B cell (primary cell): ENCODE data around the gene RDH14. TPM values are rescaled to one million over a fixed set of nuclear protein-coding genes. Genes with fewer than 3 reads are reported as not detected.

Experiments
- ATAC-seq: fragments of 200-7000 bp; cut with Tn5 transposase; one replicate; pipeline ENCODE4 v1.10.0; 2021; ENCODE audit warnings: low read depth, mild to moderate bottlenecking, moderate number of reproducible peaks, moderate library complexity
- CTCF ChIA-PET: fragments of 350-600 bp; sonication (Branson Sonifier 250); formaldehyde crosslinking; loops from one replicate; lab custom pipeline; 2021; ENCODE audit warnings: antibody characterized with exemption, inconsistent platforms; lab: Charles Lee
- POLR2A ChIA-PET: fragments of 350-600 bp; sonication (Branson Sonifier 250); formaldehyde crosslinking; loops from one replicate; lab custom pipeline; 2021; ENCODE audit warnings: antibody characterized with exemption; lab: Charles Lee
- DNase-seq: peaks from one replicate; pipeline ENCODE4 v3.0.0; 2013
- H2AFZ ChIP-seq: 2 replicates; pipeline ENCODE4 v1.6.1; 2012; ENCODE audit warnings: mild to moderate bottlenecking, low read depth, low read length; ENCODE audit not compliant: insufficient read depth, poor library complexity, severe bottlenecking
- H3K27ac ChIP-seq, 2 donors: 1 replicate in 1 of 2; 2 replicates in 1 of 2; pipeline ENCODE4 v1.5.1; 2012 to 2013; ENCODE audit warnings: low read length in 2 of 2, mild to moderate bottlenecking in 2 of 2, moderate library complexity in 1 of 2
- H3K27me3 ChIP-seq, 4 experiments: fragments of 200-600 bp in 1 of 4; sonication (generic) in 1 of 4; replicated peaks in 1 of 4; 1 replicate in 2 of 4; 2 replicates in 2 of 4; pipeline versions ENCODE4 v1.6.1 to v1.7.0; 2013 to 2016; ENCODE audit warnings: low read length in 3 of 4, mild to moderate bottlenecking in 2 of 4, mixed read lengths in 1 of 4, moderate library complexity in 1 of 4; ENCODE audit not compliant: insufficient read depth in 4 of 4, control insufficient read depth in 3 of 4; ENCODE audit errors: control extremely low read depth in 1 of 4
- H3K36me3 ChIP-seq, 2 experiments: replicated peaks in 1 of 2; 1 replicate in 1 of 2; 2 replicates in 1 of 2; pipeline versions ENCODE4 v1.6.1 to v1.7.1; 2013; ENCODE audit warnings: low read length in 1 of 2; ENCODE audit not compliant: insufficient read depth in 2 of 2, control insufficient read depth in 1 of 2; ENCODE audit errors: control extremely low read depth in 1 of 2, extremely low read depth in 1 of 2
- H3K4me1 ChIP-seq, 2 donors: fragments of 200-600 bp in 1 of 2; sonication (generic) in 1 of 2; 1 replicate in 1 of 2; 2 replicates in 1 of 2; pipeline versions ENCODE4 v1.5.1 to v1.6.1; 2013 to 2017; ENCODE audit warnings: low read length in 2 of 2; ENCODE audit not compliant: control insufficient read depth in 2 of 2, insufficient read depth in 2 of 2
- H3K4me2 ChIP-seq: replicated peaks from 2 replicates; pipeline ENCODE3; 2012; ENCODE audit warnings: mild to moderate bottlenecking, low read depth, low read length; ENCODE audit not compliant: poor library complexity, severe bottlenecking
- H3K4me3 ChIP-seq, 5 experiments: fragments of 200-600 bp in 1 of 5; sonication (generic) in 1 of 5; 1 replicate in 3 of 5; 2 replicates in 2 of 5; pipeline versions ENCODE4 v1.5.1 to v1.7.0; 2011 to 2016; ENCODE audit warnings: low read length in 4 of 5, mild to moderate bottlenecking in 4 of 5, low read depth in 2 of 5, control low read depth in 1 of 5, moderate library complexity in 1 of 5; ENCODE audit not compliant: insufficient read depth in 1 of 5; ENCODE audit errors: control extremely low read depth in 1 of 5, extremely low read depth in 1 of 5
- H3K79me2 ChIP-seq: fragments of 200-600 bp; sonication (generic); one replicate; pipeline ENCODE4 v1.6.0; 2016; ENCODE audit warnings: low read length; ENCODE audit not compliant: control insufficient read depth, insufficient read depth
- H3K9ac ChIP-seq: fragments of 200-600 bp; sonication (generic); 2 replicates; pipeline ENCODE4 v1.6.1; 2017; ENCODE audit warnings: mild to moderate bottlenecking, low read length, moderate library complexity
- H3K9me3 ChIP-seq, 3 donors: one replicate each; pipeline versions ENCODE4 v1.6.1 to v1.7.1; 2013; ENCODE audit warnings: low read length in 2 of 3; ENCODE audit not compliant: control insufficient read depth in 2 of 3, insufficient read depth in 1 of 3; ENCODE audit errors: control extremely low read depth in 1 of 3
- H4K20me1 ChIP-seq: 2 replicates; pipeline ENCODE4 v1.6.0; 2012; ENCODE audit warnings: mild to moderate bottlenecking, low read length; ENCODE audit not compliant: insufficient read depth, control insufficient read depth, poor library complexity, severe bottlenecking
- H3K27ac Mint-ChIP-seq: one replicate; pipeline ENCODE4 v1.8.0; 2021; ENCODE audit warnings: mixed read lengths
- H3K27me3 Mint-ChIP-seq: one replicate; pipeline ENCODE4 v1.8.0; 2021; ENCODE audit warnings: mixed read lengths
- H3K4me1 Mint-ChIP-seq: one replicate; pipeline ENCODE4 v1.8.0; 2021; ENCODE audit warnings: mixed read lengths
- H3K4me3 Mint-ChIP-seq: one replicate; pipeline ENCODE4 v1.8.0; 2021; ENCODE audit warnings: mixed read lengths
- H3K9me3 Mint-ChIP-seq: one replicate; pipeline ENCODE4 v1.8.0; 2022; ENCODE audit warnings: mixed read lengths; ENCODE audit not compliant: insufficient read depth
- CTCF ChIP-seq: fragments of 200-600 bp; IDR thresholded peaks from one replicate; pipeline ENCODE4 v1.8.0; 2022; ENCODE audit warnings: antibody characterized with exemption, mild to moderate bottlenecking
- EZH2 ChIP-seq: IDR thresholded peaks from 2 replicates; pipeline ENCODE4 v1.6.1; 2012; ENCODE audit warnings: borderline replicate concordance, low read depth, mild to moderate bottlenecking, moderate library complexity, low read length; ENCODE audit not compliant: insufficient read depth, poor library complexity, severe bottlenecking
- WGBS: methylation state at CpG from one replicate; pipeline ENCODE4 v1.1.5; 2013; ENCODE audit warnings: missing lambda C conversion rate; ENCODE audit not compliant: insufficient coverage; 5-methylcytosine and 5-hydroxymethylcytosine counted together
- intact Hi-C: fragments of 100-400 bp; cut with micrococcal nuclease; formaldehyde crosslinking; loops from one replicate; pipeline ENCODE4 v1.10.0; 2022
- polyA plus RNA-seq: library from polyadenylated mRNA; depleted of rRNA; stranded (reverse); fragments of >200 nt; gene quantifications from 2 replicates; pipeline ENCODE4 v1.2.3, GENCODE V29; 2012
- total RNA-seq, 2 donors: library from RNA; stranded (reverse); fragments of 120-200 nt in 1 of 2; gene quantifications; 1 replicate in 1 of 2; 2 replicates in 1 of 2; pipeline versions ENCODE4 v1.2.3 to v1.2.4, GENCODE V29; 2013 to 2022

RDH14 gene
- total and polyA plus RNA-seq, 2 donors (not counting 1 experiment from before 2014, with no cell fraction given) = 9.6 to 18.5 TPM

GRCh38 chr2:18600255-18600613 lies 39.8 kb upstream of the RDH14 start:
- no CpG with 5 or more reads among the region's 2 CpGs for WGBS
- H2AFZ ChIP-seq = no peak overlapping the region
- ATAC-seq (peak; percentile 36), DNase-seq (peak; percentile 7)
- TF ChIP-seq EZH2 (no peak), CTCF (no peak)
- no peaks in the 10 kb centered on the region for H3K79me2 ChIP-seq
- Mint-ChIP-seq H3K4me3 (no peak overlapping the region), H3K9me3 (peaks cover 4% of the 10 kb centered on the region), H3K27me3 (no peaks in the 10 kb centered on the region), H3K4me1 (peaks cover 4% of the 10 kb centered on the region), H3K27ac (no peak overlapping the region)
- no peaks in the 10 kb centered on the region for H3K36me3 ChIP-seq
- no peak overlapping the region for H3K27ac ChIP-seq
- intact Hi-C loops = no loop called here
- H3K27me3 ChIP-seq = no peaks in the 10 kb centered on the region
- CTCF ChIA-PET = no interaction called here
- no peak overlapping the region for H3K9ac ChIP-seq
- peaks cover 5 to 20% of the 10 kb centered on the region in 2 donors for H3K4me1 ChIP-seq
- POLR2A ChIA-PET = no interaction called here
- H4K20me1 ChIP-seq = no peaks in the 10 kb centered on the region
- no peak overlapping the region for H3K4me2 ChIP-seq
- H3K4me3 ChIP-seq = no peak overlapping the region
- H3K9me3 ChIP-seq = peaks cover 0 to 4% (median 2%) of the 10 kb centered on the region in 3 donors

GRCh38 chr2:18599509-18600254 lies 39.2 kb upstream of the RDH14 start:
- Histone ChIP-seq H3K9me3 (peaks cover 0 to 4% (median 2%) of the 10 kb centered on the region in 3 donors), H3K4me1 (peaks cover 5 to 20% of the 10 kb centered on the region in 2 donors), H3K27ac (no peak overlapping the region), H3K4me3 (no peak overlapping the region), H3K4me2 (no peak overlapping the region), H2AFZ (no peak overlapping the region), H3K79me2 (no peaks in the 10 kb centered on the region), H4K20me1 (no peaks in the 10 kb centered on the region), H3K9ac (no peak overlapping the region), H3K36me3 (no peaks in the 10 kb centered on the region), H3K27me3 (no peaks in the 10 kb centered on the region)
- intact Hi-C loops = no loop called here
- POLR2A ChIA-PET = no interaction called here
- peaks cover 4% of the 10 kb centered on the region for H3K9me3 Mint-ChIP-seq
- no peak for ATAC-seq
- DNase-seq = no peak
- 50% methylated on average over 1 of the region's 2 CpGs for WGBS
- H3K27ac Mint-ChIP-seq = no peak overlapping the region
- TF ChIP-seq EZH2 (no peak), CTCF (no peak)
- H3K4me3 Mint-ChIP-seq = no peak overlapping the region
- H3K4me1 Mint-ChIP-seq = peaks cover 4% of the 10 kb centered on the region
- H3K27me3 Mint-ChIP-seq = no peaks in the 10 kb centered on the region
- CTCF ChIA-PET = interaction anchor here (0.5 kb wide), 1 partner anchor 1865 kb away, joined by 4 read pairs; no protein-coding TSS in a partner anchor
